Cardiac septum (tissue), 1 donor: ENCODE results near the gene CACNA1C. TPM values are rescaled to one million over a fixed set of nuclear protein-coding genes. Genes with fewer than 3 reads are reported as not detected.

Experiments
- DNase-seq: peaks from one replicate; pipeline ENCODE4 v3.0.0-alpha.2; 2020; ENCODE audit warnings: low spot score
- intact Hi-C: fragments of 100-400 bp; cut with DNase I; formaldehyde crosslinking; loops from one replicate; pipeline ENCODE4 v1.14.0; 2022
- total RNA-seq: library from RNA; stranded (reverse); fragmentation: NEBNext Ultra II Directional; extraction: Animal tissue kit (Norgen Biotek cat#: 25700); gene quantifications from one replicate; pipeline ENCODE4 v1.2.1, GENCODE V29; 2021
- donor health status: DM: no; HTN: no; CAD: no.

The CACNA1C gene
- total RNA-seq, 1 donor from 2014 or later, result 182 TPM

DNA sequence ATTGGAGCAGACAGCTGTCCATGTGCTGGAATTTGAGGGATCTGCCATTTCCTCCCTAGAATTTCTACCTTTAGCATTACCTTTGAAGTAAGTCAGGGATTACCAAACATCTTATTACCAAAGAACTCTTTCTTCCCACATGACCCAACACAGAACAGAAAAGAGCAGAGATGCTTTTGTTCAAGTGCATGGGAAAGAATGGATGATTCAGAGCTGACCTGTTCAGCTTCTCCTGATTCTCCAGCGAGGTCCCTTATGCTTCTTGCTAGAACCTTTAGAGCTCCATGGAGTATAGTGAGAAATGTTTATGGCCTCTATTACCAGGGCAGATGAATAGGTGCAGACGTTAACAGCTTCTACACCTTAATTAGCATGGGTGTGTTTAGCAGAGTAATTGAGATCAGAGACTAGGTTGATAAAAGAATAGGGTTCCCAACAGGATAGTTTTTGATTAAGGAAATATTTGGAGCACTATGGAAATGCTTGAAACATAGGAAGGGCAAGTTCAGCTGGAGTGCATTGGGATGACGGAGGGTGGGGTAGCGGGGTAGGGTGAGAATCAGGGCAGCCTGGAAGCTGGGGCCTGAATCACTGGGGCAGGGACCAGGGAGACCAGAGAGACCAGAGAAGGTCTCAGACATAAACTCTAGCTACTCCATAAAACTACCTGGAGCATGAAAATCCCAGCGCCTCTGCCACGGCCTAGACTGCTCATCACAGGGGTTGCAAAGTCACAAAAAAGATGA lies 223.7 kb downstream of the CACNA1C start:
- intact Hi-C loops, result no loop called here
- no peak for DNase-seq

DNA sequence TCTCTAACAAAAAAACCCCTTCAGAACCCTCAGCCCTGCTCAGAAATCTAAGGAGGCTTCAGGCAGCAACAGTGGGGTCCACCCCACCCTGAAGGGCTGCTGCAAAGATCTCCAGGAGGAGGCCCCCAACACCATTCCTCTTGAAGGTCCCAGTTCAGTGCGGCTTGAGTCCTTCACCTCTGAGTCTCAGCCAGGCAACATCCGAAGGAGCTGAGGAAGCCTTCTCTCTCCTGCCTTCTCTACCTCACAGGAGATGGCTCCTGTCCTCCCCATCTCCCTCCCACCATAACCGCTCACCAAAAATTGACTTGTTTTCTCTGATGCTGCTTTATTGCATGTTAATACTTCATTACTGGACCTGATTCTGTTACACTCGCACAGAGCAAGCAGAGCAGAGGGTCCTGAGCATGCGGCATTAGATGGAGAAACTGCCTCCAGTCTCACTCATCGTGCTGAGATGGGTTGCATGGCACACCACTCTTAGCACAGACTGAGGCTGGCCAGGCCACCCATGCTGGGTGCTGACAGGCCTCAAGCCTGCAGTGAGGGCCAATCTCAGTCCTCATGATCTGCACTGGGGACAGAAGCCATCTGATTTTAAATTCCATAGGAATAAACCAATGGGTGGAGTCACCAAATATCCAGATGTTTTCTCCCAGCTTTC lies 224.8 kb downstream of the CACNA1C start:
- no peak for DNase-seq
- intact Hi-C loops, result no loop called here

DNA sequence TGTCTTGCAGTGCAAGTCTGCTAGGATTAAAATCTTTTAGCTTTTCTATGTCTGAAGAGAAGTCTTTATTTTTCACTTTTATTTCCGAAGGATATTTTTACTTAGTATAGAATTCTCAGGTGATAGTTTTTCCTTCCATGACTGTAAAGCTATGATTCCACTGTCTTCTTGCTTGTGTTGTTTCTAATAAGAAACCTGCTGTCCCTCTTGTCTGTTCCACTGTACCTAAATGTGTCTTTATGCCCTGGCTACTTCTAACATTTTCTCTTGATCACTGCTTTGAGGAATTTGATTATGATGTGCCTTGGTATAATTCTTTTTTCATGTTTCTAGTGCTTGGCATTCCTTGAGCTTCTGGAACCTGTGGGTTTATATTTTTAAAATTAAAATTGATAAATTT lies 228.7 kb downstream of the CACNA1C start:
- intact Hi-C loops, result loop anchor here (5.0 to 10.0 kb wide), 4 partner anchors 119 to 487 kb away; no protein-coding TSS in a partner anchor
- DNase-seq, result no peak

- intact Hi-C loops, result loop anchor here (5.0 to 10.0 kb wide), 4 partner anchors 120 to 488 kb away; no protein-coding TSS in a partner anchor
- no peak for DNase-seq
These were observed 229.5 kb downstream of the CACNA1C start for GRCh38 chr12:2282318-2282717.

DNA sequence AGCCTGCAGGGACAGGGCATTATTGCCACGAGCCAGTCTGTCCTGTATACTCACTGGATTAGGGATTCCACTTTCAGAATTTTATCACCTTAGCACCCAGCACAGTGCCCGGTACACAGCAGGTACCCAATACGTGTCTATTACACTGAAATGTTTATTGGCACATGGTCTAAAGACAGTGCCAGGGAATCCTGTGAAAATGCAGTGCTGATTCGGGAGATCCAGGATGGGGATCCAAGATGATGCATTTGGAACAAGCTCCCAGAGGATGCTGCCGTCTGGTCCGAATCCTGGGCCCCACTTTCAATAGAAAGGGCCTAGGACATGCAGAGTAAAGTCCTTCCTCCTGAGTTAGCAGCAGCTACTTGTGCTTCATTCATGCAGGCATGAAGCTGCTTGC lies 230.7 kb downstream of the CACNA1C start:
- DNase-seq, result no peak
- intact Hi-C loops, result loop anchor here (5.0 to 10.0 kb wide), 4 partner anchors 121 to 489 kb away; no protein-coding TSS in a partner anchor

- DNase-seq, result peak; percentile 72
- intact Hi-C loops, result loop anchor here (5.0 to 10.0 kb wide), 4 partner anchors 122 to 489 kb away; no protein-coding TSS in a partner anchor
These were observed 231.1 kb downstream of the CACNA1C start for GRCh38 chr12:2283916-2284315.

GRCh38 chr12:2284321-2284813 lies 231.6 kb downstream of the CACNA1C start:
- intact Hi-C loops, result loop anchor here (5.0 to 10.0 kb wide), 4 partner anchors 122 to 490 kb away; no protein-coding TSS in a partner anchor

DNA sequence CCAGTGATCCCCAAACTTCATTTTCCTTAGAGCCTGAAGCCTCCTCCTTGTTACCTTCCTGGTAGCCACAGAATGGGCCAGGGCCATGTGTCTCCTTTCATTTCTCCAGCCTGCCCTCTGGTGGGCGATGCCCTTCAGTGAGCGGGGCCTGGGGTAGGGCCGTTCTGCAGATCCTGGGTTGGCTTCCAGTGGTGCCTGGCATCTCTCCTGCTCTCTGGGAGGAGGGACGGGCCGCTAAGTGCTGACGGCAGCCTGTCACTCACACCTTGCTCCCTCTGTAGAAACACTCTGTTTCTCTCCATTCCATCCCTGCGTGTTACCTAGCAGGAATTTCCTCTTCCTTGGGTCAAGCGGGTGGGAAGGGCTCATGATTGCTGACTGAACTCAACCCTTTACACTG lies 232.1 kb downstream of the CACNA1C start:
- intact Hi-C loops, result loop anchor here (5.0 to 10.0 kb wide), 4 partner anchors 123 to 490 kb away; no protein-coding TSS in a partner anchor
- DNase-seq, result peak; percentile 93

More at GRCh38 chr12:2284321-2284813, 231.6 kb downstream of the CACNA1C start:
- DNase-seq, result no peak

GRCh38 chr12:2285462-2285861 lies 232.7 kb downstream of the CACNA1C start:
- DNase-seq, result no peak
- intact Hi-C loops, result loop anchor here (10.0 kb wide), 3 partner anchors 299 to 491 kb away; no protein-coding TSS in a partner anchor

DNA sequence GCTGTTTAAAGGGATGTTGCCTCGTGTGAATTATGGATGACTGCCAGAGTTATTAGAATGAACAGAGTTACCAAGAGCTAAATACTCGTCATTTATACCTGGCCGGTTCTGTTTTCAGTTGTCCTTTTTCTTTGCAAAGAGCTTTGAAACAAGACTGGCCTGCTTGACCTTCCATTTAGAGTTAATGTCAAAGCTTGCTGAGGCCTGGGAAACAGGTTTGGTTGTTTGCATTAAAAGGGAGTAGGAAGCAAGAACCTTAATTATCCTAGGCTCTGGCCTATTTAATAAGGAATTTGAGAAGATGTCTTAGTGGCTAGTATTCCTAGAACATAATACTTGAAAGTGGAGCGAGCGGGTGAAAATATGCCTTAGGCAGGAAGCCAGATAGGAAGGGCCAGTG lies 233.3 kb downstream of the CACNA1C start:
- no peak for DNase-seq
- intact Hi-C loops, result loop anchor here (10.0 kb wide), 3 partner anchors 299 to 491 kb away; no protein-coding TSS in a partner anchor

DNA sequence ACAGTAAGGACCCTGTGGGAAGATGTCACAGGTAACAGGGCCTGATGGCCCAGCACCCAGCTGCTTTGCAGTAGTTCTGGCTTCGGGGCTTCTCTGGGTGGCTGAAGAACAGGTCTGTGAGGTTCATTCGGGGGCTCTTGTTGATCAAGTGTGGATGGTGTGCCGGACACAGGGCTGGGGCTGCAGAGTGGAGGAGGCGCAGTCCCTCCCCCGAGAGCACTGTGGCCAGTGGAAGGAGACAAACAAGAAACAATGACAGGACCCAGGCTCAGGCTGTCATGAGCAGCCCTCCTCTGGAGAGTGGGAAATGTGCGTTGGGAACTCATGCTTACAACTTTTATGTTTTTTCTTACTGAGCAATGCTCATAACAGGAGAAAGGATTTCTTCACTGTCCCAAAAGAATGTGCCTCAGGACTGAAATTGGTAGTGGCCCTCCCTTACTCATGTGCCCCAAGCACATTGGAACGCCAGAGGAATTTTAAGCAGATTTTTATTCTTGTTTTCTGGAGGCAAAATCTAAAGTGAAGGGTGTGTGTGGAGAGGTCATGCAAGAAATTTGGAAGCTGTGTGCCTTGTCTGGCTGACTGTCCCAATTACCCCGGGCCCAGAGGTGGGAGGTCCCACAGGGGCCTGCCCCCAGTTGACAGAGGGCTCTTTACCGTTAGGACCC lies 233.8 kb downstream of the CACNA1C start:
- peak; percentile 69 for DNase-seq
- intact Hi-C loops, result loop anchor here (10.0 kb wide), 3 partner anchors 298 to 492 kb away; no protein-coding TSS in a partner anchor

DNA sequence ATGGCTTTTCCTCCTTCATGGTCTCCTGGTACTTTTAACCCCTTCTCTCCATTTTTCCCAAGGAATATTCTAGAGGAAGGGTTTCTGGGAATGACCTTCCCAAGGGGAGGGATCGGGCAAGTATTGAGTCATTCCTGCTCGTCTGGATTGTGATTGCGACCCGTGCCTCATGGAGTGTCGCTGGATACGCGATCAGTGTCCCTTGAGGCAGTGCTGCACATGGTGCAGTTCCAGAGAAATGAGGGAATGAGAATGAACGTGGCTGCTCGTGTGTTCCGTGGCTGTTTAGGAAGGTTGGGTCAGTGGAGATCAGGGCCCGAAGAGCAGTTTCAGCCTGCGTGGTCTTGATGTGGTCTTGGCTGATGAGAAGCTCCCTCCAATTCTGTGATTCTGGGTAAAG lies 234.4 kb downstream of the CACNA1C start:
- intact Hi-C loops, result loop anchor here (10.0 kb wide), 3 partner anchors 298 to 492 kb away; no protein-coding TSS in a partner anchor
- peak; percentile 69 for DNase-seq

DNA sequence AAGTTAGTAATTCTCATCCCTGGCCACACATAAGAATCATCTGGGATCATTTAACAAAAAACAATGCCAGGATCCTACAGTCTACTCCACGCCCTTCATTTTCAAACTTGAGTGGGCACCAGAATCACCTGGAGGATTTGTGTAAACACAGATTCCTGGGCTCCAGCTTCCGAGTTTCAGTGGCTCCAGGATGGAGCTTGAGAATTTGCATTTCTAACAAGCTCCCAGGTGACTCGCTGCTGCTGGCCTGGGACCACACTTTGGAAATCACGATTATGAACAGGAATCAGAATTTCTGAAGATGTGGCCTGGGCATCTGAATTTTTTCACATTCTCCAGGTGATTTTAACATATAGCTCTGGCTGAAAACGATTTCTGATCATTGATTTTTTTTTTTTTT lies 234.8 kb downstream of the CACNA1C start:
- peak; percentile 29 for DNase-seq
- intact Hi-C loops, result loop anchor here (10.0 kb wide), 3 partner anchors 297 to 493 kb away; no protein-coding TSS in a partner anchor

DNA sequence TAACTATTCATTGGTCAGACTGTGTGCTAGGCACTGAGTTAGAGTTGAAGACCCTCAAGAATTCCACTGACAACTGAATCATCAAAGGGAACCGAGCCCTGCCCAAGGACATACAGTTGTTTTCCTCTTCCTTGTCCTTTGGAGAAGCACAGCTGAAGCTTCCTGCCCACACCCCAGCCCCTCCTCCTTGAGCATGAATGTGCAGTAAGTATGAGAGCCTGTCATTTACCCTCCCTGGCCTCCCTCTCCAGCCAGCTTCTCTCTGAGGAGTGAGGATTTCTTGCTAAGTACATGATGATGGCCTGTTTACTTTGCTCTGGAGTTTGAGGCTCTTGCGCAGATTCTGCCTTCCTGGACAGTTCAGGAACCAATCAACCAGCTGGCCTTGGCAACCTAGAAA lies 235.2 kb downstream of the CACNA1C start:
- intact Hi-C loops, result loop anchor here (10.0 kb wide), 3 partner anchors 297 to 493 kb away; no protein-coding TSS in a partner anchor
- DNase-seq, result peak; percentile 61

DNA sequence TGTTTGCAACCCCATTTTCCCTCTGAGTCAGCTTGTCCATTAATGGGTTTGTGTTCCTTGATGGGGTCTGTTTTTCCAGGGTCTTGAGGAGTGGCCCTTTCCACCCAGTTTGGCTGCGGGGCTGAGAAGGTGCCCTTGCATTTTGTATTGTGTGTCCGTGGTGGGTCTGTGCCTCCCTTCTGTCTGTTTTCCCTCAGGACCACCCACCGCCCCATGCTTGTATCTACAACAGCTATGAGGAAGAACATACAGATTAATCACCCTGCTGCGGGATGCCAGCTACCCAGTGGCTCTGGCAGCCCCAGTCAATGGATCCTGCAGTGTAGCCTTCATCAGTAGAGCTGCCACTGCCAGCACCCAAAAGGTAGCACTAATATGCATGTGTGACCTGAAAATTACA lies 235.7 kb downstream of the CACNA1C start:
- intact Hi-C loops, result loop anchor here (10.0 kb wide), 3 partner anchors 296 to 494 kb away; no protein-coding TSS in a partner anchor
- peak; percentile 51 for DNase-seq

DNA sequence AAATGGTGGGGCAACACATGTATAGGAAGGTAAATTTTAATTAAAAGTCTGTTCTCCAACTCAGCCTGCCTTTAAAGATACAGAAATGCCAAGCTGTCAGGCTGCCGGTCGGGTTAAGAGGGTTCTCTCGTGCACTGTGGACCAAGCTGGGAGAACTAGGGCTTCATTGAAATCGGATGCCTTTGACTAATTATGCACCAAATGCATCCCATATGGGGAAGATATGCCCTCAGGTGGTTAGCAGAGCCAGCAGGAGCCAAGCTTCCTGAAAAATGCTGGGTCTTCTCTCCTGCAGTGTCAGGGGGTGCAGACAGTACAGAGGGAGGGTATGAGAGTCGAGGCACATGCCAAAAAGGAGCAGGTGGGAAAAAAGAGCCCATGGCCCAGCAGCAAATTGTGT lies 236.1 kb downstream of the CACNA1C start:
- intact Hi-C loops, result loop anchor here (10.0 kb wide), 3 partner anchors 296 to 494 kb away; no protein-coding TSS in a partner anchor

DNA sequence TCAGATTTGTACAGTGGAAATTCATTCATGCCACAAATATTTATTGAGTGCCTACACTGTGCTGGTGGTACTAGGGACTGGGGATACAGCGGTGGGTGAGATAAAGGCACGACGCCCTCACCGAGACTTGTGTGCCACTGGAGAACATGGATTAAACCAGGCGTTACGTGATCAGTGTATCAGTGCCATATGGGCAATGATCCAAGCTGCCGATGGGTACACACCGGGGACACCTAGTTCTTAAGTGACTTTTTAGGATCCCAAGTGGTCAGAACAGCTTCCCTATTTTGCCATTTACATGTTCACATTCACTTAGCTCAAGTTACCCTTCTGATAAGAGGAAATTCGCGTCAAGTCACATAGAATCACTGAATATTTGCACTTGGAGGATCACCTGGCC lies 236.7 kb downstream of the CACNA1C start:
- no peak for DNase-seq
- intact Hi-C loops, result loop anchor here (10.0 kb wide), 3 partner anchors 295 to 495 kb away; no protein-coding TSS in a partner anchor

More for the DNA sequence above, 236.1 kb downstream of the CACNA1C start:
- DNase-seq, result peak; percentile 22

DNA sequence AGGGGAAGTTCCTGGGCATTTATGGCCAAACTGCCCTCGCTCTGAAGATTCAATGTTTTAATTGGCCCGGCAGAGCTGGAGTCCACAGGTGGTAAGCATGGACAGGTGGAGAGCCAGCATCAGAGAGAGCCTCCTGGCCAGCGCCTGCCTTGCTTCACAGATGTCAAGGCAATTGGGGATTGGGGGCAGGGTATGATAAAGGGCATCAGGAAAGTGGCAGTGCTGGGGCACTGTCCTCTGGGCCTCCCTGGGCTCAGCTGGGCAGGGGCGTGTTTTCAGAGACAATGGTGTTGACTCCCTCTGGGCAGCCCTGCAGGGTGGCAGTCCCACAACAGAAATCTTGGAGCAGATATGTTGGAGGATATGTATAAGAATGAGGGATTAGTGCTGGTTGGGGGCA lies 237.3 kb downstream of the CACNA1C start:
- intact Hi-C loops, result no loop called here
- DNase-seq, result no peak

GRCh38 chr12:2290516-2291065 lies 237.8 kb downstream of the CACNA1C start:
- intact Hi-C loops, result no loop called here
- DNase-seq, result no peak
